Hematopoietic multipotent progenitor cell treated with erythropoietin and hydrocortisone succinate and interleukin-3 and kit ligand, for 8 days (in vitro differentiated cells): ENCODE results near the gene C5orf46.
A peak's percentile ranks its signal among the peaks of the same experiment; 100 is the strongest.
"Not testable (repeated sequence)": the region's sequence is repeated elsewhere in the genome, so short reads cannot be mapped to it uniquely, and the experiment has no call there.

Experiments used
- DNase-seq: peaks from one replicate; pipeline ENCODE4 v3.0.0-alpha.2; 2015

C5orf46 gene

DNA sequence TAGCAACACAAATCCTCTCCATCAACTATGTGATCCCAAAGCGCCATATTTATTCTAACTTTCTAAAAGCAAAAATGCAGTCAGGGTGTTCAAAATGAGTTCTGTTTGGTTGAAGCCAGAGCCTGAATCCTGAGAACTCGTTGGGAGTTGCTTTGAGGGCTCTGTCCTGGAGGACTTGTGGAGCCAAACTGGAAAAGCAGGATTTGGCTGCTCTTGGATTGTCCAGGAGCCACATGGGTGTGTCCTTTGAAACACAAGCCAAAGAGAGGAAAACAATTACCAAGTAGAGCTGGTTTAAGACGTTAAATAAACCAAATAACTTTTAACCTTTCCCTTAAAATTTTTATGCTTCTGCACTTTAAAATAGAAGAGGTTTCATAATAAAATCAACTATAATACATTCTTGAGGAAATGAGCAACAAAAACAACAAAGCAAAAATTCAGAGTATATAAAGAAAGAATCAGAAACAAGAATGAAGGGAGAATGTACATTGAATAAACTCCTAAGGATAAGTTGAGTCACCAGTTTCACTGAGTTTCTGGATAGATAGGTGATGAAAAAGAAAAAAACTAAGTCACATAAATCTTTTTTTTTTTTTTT lies 13.5 kb downstream of the C5orf46 start:
- no peak for DNase-seq

DNA sequence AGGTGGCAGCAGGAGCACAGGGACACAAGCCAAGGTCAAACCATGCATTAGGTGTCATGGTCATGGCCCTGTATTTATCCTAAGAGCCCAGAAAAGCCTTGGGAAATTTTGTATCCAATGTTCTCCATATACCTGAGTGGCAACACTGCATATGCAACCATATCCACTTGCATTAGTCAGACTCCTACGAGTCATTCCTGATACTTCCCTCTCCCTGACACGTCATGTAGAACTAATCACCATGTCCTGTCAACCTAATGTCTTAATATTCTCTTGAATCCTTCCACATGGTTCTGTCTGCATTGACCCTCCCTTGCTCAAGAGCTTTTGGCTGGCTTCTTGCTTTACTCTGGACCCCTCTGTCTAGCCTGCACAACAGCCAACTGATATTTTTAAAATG lies 18.4 kb downstream of the C5orf46 start:
- no peak for DNase-seq

DNA sequence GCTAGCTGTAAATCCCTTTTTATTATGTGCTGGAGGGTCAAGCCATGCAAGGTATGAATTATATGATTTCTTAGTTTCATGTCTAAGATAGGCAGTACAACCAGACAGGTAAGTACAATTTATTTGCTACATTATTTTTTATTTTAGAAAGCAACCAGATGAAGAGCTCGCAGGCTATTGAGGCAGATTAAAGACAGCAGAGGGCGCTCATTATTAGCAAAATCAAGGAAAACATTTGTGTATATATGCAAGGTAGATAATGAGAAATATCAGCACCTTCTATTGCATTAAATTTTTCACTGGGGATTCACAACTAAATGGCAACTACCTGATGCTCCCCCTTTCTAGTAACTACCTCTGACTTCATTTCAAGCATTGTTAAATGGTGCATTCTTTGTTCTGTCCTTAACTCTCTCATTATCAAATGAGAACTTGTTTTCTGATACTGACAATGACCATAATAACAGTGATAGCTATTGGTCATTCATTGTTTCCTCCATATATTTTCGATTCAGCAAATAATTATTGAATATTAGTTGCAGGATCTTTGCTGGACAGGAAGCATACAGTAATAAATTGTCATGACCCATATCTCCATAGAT lies 19.2 kb downstream of the C5orf46 start:
- peak; percentile 17 for DNase-seq

DNA sequence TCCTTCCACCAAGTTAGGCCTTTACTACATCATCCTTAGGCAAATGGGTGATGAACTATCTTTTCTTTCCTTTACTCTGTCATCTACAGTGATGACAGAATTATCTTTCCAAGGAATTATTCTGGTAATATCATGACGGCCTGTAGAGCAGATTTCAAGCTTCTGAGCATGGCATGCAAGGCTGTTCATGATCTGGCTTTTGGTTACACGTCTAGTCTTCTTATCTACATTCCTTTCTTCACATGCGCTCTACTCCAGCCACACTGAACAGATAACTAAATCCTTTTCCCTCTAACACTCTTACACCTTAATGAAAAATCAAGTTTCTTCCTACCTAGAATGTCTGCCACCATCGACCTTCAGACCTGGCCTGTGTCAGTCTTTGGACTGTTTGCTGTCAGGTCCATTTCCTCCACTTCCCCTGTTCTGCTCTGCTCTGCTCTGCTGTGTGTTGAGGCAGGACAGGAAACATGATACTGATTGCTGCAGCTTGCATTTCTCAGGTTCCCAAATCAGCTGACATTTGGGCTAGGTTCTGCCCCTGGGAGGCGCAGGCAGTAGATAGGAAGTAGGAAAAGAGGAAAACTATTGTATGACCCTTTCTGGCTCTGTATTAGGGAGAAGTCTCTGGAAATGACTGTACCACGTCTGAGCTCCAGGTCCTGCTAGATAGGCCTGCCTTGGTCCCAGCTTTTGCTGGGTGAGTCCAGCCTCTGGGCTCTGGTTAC lies 23.6 kb downstream of the C5orf46 start:
- no peak for DNase-seq

DNA sequence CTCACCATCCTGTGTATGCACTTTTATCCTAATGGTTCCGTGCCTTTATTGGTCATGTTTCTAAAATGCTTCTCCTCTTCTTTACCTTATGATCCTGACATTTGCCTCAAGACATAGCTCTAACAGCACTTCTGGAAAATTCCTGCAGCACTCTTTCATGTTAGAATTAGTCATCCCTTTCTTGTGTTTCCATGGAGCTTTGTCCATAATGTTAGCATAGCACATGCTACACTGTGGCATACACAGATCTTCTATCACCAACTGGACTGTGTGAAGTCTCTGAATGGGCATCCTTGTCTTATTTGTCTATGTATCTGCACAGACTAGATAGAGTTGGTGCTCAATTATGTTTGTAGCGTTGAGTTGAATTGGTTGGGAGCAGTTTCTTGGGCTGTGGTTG lies 25.9 kb downstream of the C5orf46 start:
- DNase-seq = no peak

DNA sequence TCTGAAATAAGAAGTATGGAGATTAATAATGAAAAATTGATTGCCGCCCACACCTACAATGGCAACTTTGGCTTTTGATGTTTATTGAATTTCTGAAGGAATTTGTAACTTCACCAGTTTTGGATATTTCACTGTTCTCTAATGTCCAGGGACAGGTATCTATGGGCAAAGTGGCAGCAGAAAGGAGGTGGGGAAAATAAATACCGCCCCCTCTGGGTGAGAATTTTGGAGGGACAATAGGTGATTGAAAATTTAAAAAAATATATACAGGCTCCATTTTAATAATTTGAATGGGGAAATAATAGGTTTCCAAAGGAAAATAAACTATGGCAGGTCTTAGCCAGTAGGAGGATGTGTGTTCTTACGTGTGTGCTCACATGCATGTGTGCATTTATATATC lies 26.6 kb downstream of the C5orf46 start:
- no peak for DNase-seq

DNA sequence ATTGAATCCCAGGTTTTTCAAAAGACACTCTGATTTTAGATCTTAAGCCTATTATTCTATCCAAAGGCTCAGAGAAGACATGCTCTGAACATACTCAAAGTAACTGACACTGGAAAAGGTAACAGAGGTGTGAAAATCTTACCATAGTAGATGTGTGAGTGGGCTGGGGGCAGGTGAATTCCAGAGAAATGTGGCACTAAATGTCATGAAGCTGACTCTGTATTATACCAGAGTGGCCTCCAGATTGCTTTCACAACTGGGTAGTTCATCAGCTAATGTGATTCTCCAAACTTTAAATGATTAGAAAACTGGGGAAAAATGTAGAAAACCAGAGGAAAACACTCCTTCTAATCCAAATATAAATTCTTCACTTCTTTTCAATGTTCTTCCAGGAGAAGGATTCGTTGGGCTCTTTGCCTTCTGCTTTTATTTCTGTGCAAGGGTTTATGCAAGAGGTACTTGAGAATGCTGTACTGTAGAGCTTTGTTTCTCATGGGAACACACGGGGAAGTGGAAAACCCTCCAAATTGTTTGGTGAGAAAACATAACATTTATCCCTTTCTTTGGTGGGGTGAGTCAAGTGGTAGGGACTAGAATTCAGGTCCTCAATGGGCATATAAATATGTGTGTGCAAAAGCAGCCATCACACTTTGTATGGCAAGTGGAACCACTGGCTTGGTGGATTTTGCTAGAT lies 28.1 kb downstream of the C5orf46 start, which contains the start of gene SCGB3A2:
Gene SCGB3A2, plus strand, starts transcription at position 646 of the 694 bp plus-strand sequence. CDS start 93 bp downstream, outside the sequence.
- DNase-seq = no peak

DNA sequence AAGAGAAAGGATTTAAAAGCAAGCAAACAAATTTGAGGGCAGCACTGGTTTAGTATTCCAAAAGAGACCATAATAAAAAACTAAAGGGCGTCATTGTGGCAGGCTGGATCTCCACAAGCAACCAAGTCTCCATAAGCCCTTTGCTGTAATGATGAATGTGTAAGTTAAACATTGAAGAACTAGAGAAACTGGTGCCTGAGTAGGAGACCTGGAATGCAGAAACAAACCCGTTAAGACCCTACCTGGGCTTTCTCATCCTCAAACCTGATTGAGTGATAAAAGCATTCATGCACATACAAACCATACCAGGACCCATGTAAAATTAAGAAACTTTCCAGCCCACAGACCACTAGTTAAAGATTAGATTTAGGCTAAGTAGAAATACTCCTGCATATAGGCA lies 29.7 kb downstream of the C5orf46 start:
- no peak for DNase-seq

DNA sequence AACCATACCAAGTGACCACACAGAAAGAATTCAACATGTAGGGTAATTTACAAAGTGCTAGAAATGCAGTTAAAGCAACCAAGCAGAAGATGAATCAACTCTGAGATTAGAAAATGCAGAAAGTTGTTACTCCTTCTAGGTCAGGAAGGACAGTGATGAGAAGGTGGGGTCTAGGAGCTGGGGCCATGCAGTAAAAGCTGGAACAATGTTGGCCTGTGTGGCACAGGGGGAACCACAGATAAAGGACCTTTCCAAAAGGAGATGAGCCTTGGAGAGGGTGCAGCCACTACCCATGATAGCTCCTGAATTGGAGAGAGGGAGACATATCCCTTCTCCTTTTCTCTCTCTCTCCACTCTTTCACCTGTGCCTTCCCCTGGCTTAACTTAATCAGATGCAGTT lies 30.2 kb downstream of the C5orf46 start:
- DNase-seq = no peak

DNA sequence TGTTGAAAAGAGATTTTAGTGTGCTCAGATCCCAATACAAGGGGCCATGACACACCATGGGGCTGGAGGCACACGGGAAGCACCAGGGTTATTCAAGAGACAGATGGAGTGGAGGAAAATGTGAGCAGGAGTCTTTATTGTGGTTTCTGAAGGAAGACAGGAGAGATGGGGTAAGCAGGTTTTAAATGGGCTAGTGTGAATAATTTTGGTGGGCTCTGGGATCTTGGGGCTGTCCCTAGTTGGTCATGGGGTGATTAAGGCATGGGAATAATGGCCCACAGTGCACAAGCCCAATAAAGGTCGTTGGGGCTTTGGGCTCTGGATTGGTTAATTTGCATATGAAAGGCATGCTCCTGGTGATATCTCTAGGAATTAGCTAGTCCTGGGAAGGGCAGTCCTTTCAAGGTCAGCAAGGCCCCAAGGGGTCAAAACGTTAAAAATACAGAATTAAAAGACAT lies 31.4 kb downstream of the C5orf46 start:
- DNase-seq = no peak

DNA sequence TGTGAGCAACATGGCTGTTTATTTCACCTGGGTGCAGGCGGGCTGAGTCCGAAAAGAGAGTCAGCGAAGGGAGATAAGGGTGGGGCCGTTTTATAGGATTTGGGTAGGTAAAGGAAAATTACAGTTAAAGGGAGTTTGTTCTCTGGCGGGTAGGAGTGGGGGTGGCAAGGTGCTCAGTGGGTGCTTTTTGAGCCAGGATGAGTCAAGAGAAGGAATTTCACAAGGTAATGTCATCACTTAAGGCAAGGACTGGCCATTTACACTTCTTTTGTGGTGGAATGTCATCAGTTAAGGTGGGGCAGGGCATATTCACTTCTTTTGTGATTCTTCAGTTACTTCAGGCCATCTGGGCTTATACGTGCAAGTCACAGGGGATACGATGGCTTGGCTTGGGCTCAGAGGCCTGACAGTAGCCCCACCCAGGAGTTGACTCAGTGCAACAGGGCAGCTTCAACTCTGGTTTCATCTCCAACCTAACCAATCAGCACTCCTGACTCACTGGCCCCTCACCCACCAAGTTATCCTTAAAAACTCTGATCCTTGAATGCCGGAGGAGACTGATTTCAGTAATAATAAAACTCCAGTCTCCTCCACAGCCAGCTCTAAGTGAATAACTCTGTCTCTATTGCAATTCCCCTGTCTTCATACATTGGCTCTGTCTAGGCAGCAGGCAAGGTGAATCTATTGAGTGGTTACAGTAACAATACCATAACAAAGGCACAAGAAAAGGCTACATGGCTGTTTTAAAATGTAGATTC lies 32.0 kb downstream of the C5orf46 start:
- not testable (repeated sequence) for DNase-seq

DNA sequence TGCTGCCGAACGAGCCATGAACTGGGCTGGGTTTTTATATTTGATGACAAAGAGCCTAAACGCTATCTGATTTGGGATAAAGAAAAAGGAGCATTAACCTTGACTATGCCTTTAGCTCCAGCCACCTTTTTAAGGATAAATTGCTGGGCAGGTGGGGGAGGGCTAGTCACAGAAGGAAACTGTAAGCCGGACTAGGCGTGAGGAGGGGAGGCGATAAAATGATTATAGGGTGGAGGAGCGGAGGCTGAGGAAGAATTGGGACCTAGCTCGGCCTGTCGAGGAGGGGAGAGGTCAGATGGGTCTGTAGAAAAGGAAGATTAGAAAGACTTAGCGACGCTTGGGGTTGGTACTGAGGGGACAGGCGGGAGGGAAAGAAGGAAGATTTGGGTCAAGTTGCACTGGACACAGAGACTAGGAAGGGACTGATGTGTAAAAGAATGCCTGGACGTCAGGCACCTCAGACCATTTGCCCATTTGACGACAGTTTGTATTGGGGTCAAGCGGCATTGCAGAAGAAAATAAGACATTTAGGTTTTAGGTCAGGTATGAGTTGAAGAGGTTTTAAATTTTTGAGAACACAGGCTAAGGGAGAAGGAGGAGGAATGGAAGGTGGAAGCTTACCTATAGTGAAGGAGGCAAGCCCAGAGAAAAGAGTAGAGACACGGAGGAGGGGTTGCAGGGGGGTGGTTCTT lies 33.4 kb downstream of the C5orf46 start:
- not testable (repeated sequence) for DNase-seq

DNA sequence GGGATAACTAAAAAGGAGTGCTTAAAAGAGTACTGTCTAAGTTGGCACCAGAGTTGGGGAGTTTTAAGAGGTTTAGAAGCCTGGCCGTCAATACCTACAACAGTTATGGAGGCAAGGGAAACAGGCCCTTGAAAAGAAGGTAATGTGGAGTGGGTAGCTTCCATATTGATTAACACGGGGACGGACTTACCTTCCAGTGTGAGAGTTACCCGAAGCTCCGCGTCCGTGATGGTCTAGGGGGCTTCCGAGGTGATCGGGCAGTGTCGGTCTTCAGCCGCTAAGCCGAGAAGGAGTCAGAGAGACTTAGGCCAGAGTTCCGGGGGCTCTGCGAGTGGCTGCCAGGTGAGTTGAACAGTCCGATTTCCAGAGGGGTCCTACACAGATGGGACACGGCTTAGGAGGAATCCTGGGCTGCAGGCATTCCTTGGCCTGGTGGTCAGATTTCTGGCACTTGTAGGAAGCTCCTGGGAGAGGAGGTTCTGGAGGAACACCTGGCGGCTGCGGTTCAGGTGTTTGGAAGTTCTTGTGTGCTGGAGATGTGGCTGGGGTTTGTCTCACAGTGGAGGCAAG lies 34.3 kb downstream of the C5orf46 start:
- not testable (repeated sequence) for DNase-seq

DNA sequence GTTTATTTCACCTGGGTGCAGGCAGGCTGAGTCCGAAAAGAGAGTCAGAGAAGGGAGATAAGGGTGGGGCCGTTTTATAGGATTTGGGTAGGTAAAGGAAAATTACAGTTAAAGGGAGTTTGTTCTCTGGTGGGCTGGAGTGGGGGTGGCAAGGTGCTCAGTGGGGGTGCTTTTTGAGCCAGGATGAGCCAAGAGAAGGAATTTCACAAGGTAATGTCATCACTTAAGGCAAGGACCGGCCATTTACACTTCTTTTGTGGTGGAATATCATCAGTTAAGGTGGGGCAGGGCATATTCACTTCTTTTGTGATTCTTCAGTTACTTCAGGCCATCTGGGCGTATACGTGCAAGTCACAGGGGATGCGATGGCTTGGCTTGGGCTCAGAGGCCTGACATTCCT lies 36.4 kb downstream of the C5orf46 start:
- not testable (repeated sequence) for DNase-seq

DNA sequence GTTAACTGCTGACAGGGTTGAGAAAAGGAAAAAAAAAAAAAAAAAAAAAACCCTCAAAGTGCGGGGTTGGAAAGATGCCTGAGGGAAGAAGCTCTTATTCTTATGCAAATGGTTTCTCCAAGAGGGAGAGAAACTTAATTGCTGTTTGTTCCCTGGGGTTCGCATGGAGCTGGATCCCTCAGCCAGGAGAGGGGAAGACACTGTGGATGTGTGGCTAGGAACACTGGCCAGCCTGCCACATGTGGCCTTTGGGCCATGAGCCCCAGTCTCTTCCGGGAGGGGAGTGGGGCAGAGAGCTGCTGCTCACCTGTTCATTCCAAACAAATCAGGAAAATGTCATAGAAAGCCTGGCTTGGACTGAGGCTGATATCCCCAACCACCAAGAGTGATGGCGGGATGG lies 37.2 kb downstream of the C5orf46 start:
- no peak for DNase-seq

DNA sequence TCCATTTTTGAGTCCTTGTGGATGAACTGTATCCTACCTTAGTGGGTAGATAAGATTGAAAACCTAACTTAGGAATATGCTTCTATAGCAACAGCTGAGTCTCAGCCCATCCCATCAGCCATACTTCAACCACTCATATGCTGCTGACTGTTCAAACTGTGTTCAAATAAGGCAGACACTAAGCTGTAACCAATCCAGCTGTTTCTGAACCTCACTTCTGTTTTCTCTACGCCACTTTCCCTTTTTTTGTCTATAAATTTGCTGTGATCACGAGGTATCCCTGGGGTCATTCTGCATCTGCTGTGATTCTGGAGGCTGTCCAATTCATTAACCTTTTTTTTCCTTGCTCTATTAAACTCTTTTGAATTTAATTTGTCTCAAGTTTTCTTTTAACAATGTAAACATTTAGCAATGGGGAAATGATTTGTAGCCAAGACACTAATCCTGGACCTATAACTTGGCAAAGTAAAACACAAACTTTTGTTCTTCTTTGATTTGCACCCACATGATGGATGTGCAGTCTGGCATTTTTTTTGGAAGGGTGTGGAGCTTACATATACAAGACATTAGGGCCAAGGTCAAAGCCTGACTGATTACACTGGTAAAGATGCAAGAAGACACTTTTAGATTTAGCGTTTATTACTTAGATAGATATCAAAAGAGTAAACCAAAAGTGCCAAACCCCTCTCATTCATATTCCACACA lies 42.7 kb downstream of the C5orf46 start:
- DNase-seq = no peak

DNA sequence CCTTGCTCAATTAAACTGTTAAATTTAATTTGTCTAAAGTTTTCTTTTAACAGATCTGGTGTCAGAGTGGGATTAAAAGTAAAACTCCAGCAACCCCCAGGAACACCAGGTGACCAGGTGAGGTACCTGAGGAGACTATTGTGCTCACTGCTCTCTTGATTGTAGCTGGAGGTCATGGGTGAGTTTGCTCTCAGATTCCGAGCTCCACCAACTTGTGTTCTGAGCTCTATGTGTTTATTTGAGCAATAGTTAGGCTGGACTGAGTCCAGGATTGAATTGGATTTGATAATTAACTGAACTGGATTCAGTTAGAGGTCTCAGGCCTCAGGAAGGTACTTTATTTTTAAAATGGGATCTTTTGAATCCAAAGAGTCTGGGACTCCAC lies 45.7 kb downstream of the C5orf46 start:
- DNase-seq = no peak

DNA sequence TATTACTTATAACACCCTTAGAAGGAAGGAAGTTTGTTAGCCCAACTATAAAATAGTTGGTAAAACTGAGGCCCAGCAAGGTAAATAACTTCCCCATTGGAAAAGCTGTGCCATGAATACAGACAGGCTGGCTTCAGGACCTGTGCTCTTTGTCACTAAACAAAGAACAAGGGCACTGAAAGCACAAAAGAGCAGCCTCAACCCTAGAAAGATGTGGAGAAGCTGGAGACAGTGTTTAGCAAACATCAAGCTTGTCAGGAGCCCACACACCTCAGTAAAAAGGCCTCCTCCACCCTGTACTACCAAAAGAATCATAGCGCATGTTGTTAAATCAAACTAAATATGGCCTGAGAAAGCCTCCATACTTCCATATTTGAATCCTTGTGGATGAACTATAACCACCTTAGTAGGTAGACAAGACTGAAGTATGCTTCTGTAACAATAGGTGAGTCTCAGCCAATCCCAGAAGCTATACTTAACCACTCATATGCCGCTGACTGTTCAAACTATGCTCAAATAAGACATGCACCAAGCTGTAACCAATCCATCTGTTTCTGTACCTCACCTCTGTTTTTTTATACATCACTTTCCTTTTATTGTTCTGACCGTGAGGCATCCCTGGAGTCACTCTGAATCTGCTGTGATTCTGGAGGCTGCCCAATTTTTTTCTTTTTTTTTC lies 46.2 kb downstream of the C5orf46 start:
- DNase-seq = no peak

DNA sequence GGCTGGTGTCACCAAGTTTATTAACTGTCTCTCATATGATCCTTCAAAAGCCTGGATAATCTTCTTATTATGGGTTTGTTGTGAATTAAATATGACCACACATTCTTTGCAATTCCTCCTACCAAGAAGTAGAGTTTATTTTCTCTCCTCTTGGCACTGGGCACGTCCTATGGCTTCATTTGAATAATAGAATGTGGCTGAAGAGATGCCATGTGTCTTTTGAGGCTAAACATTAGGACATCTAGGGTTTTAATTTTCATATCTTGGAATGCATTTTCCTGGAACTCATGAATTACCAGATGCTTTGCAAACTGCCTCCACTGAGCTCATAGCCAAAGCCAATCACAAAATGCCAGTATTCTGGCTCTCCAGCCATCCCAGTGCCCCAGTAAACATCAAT lies 47.8 kb downstream of the C5orf46 start:
- no peak for DNase-seq

DNA sequence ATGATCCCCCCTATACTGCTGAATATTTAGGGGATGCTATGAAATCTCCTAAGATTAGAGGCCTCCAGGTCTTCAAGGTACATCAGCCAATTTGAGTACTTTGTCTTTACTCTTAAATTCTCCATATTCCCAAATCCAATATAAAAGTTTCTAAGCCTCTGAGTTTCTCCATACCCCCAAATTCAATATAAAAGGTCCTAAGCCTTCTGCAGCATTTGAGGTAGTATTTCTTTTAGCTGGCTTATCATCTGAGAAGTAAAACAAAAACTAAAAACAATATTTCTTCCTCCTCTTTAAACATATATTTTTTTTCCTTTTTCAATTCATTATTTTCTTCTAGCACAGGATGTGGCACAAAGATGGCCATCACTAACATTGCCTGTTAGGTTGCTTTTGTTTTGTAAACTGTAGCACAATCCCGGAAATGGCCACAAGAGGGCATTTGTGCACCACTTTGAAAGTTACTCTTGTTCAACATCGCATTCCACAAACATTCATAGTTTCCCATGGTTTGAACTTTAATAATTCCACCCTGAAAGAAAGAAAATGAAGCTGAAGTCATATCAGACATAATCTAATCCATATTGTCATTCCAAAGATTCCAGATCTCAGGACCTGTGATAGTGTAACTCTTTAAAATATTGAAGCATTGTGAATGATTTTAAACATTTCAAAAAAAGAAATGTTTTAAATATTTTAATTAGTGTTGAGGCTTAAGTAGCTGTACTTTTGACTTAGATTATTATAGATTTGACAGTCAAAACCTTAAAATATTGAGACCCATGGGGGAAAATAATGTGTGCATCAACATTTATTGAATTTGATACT lies 48.8 kb downstream of the C5orf46 start:
- DNase-seq = peak; percentile 62
